ENCODE measurements around the gene SYVN1. TPM values are rescaled to one million over a fixed set of nuclear protein-coding genes. Genes with fewer than 3 reads are reported as not detected.

The SYVN1 gene
- total and polyA plus RNA-seq, 12 donors = 22.2 to 34.0 (median 26.1) TPM

DNA sequence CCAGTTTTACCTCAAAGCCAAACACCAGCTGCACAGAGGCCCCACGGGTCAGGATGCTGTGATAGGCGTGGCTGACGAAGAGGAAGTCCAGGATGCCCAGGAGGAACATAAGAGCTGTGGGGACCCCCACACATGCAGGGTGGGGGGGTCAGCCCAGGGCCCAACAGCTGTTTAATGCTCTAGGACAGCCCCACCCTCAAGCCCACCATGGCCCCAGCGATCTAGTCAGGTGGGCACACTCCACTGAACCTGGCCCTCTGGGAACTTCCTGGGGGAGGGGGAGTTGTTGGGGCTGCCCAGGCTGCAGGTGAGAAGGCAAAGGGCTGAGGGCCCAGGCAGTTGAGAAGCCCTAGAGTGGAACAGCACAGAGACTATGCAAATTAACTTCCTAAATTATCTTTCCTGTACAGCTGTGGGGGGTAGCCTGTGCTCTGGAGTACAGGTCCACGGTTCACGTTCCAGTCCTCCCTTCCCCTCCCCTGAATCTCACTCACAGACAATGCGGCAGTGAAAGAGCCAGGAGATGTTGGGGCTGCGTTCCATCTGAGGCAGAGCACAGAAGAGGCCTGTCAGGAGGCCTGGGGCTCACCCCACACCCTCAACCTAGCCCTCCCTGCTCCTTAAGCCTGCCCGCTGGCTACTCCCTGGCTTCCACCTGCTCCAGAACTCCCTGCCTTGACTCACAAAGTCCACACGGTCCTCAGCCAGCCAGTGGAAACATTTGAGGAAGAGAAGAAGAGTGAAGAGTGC lies 1.9 kb downstream of the SYVN1 start:
- peak overlapping the region in 5 of 10 donors; percentile 75 to 98 (median 94) for H3K4me3 ChIP-seq
- intact Hi-C loops (cut with DNase I) = loop anchor here in 2 of 10 donors (10.0 kb wide), 1 partner anchor 122 kb away; no protein-coding TSS in a partner anchor
- no peaks in the 10 kb centered on the region for H3K27me3 ChIP-seq
- H3K4me1 ChIP-seq = peaks cover 12 to 36% (median 27%) of the 10 kb centered on the region in 9 donors
- 72 to 74% methylated on average over 10 of the region's 10 CpGs for WGBS, 2 donors
- TF ChIP-seq, protein P1, sequence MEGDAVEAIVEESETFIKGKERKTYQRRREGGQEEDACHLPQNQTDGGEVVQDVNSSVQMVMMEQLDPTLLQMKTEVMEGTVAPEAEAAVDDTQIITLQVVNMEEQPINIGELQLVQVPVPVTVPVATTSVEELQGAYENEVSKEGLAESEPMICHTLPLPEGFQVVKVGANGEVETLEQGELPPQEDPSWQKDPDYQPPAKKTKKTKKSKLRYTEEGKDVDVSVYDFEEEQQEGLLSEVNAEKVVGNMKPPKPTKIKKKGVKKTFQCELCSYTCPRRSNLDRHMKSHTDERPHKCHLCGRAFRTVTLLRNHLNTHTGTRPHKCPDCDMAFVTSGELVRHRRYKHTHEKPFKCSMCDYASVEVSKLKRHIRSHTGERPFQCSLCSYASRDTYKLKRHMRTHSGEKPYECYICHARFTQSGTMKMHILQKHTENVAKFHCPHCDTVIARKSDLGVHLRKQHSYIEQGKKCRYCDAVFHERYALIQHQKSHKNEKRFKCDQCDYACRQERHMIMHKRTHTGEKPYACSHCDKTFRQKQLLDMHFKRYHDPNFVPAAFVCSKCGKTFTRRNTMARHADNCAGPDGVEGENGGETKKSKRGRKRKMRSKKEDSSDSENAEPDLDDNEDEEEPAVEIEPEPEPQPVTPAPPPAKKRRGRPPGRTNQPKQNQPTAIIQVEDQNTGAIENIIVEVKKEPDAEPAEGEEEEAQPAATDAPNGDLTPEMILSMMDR (IDR thresholded peaks at IDR 0.05) = no peak
- H3K27ac ChIP-seq = peak overlapping the region in 1 of 10 donors; percentile 98
- H3K9me3 ChIP-seq = no peaks in the 10 kb centered on the region
- no peak for ATAC-seq
- peaks cover 7 to 59% (median 46%) of the 10 kb centered on the region in 9 donors for H3K36me3 ChIP-seq
- no peak for DNase-seq

DNA sequence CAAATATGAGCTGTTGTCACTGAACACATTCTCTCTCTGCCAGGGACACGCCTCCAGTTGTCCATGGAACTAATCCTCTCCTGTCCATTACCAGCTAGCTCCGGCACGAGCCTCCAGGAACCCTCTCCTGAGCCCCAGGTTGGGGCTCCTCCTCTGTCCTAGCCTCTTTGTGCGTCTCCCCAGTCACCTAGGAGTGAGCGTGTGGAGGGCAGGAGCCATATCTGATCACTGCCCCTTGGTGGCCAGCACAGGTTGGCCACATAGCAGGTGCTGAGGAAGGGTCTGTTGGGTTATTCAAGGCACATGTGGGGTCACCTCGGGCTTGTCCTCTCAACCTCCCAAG lies 2.5 kb downstream of the SYVN1 start:
- Histone ChIP-seq H3K27ac (no peak overlapping the region), H3K4me1 (peaks cover 12 to 36% (median 27%) of the 10 kb centered on the region in 9 donors), H3K36me3 (peaks cover 7 to 64% (median 50%) of the 10 kb centered on the region in 9 donors), H3K4me3 (no peak overlapping the region), H3K27me3 (no peaks in the 10 kb centered on the region), H3K9me3 (no peaks in the 10 kb centered on the region)
- WGBS, 2 donors = 82 to 84% methylated on average over 6 of the region's 6 CpGs
- intact Hi-C loops (cut with DNase I) = loop anchor here in 2 of 10 donors (10.0 kb wide), 1 partner anchor 123 kb away; no protein-coding TSS in a partner anchor
- DNase-seq = no peak
- TF ChIP-seq, protein P1 (IDR thresholded peaks at IDR 0.05) = no peak
- ATAC-seq = no peak

DNA sequence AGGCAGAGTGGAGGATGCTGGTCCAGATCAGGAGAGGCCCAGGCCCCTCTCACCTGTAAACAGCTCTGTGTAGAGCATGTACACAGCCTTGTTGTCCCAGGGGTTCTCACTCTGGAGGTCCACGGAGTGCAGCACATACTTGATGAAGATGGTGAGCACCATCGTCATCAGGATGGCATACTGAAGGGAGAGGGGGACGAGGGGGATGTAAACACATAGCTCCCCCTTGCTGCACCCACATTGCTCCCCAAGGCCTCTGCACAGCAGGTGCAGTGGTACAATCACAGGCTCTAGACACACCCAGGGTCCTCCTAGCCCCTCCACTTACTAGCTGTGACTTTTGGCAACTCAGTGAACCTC lies 2.9 kb downstream of the SYVN1 start:
- 77 to 78% methylated on average over 3 of the region's 3 CpGs for WGBS, 2 donors
- H3K36me3 ChIP-seq = peaks cover 7 to 69% (median 55%) of the 10 kb centered on the region in 9 donors
- peaks cover 12 to 36% (median 27%) of the 10 kb centered on the region in 9 donors for H3K4me1 ChIP-seq
- H3K9me3 ChIP-seq = no peaks in the 10 kb centered on the region
- ATAC-seq (no peak), DNase-seq (no peak)
- H3K27ac ChIP-seq = no peak overlapping the region
- intact Hi-C loops (cut with DNase I) = loop anchor here in 2 of 10 donors (10.0 kb wide), 1 partner anchor 123 kb away; no protein-coding TSS in a partner anchor
- TF ChIP-seq, protein P1 (IDR thresholded peaks at IDR 0.05) = no peak
- H3K27me3 ChIP-seq = no peaks in the 10 kb centered on the region
- no peak overlapping the region for H3K4me3 ChIP-seq

DNA sequence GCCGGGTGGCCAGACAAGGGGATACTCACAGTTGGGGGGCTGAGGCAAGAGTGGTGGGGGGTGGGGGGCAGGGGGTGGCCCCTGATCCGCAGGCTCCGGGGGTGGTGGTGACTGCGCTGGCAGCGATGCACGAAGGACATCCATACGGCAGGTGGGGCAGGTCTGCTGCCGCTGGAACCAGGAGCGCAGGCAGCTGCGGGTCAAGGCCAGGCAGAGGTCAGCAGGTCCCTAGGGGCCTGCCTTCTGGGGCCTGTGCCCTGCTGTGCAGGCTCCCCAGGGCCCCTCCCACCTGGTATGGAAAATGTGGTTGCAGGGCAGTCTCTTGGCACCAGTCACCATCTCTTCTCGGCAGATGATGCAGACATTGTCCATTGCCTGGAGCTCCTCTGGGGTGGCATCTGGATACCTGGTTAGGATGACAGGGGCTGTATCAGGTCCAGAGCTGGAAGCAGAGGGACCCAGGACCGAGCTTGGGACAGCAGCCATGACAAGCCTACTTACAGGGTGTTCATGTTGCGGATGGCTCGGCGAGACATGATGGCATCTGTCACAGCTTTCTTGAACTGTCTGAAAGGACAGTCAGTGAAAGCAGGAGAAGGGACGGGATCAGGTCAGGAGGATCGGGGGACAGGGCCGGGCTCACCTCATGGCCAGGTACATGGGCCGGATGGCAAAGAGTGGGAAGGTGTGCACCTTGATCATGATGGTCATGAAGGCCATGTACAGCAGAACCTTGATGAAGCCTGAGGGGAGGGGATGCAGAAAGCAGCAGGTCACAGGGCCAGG lies 3.5 kb downstream of the SYVN1 start:
- H3K36me3 ChIP-seq = peaks cover 7 to 75% (median 58%) of the 10 kb centered on the region in 9 donors
- intact Hi-C loops (cut with DNase I) = loop anchor here in 2 of 10 donors (10.0 kb wide), 1 partner anchor 124 kb away; no protein-coding TSS in a partner anchor
- no peak for ATAC-seq
- 80 to 88% methylated on average over 19 of the region's 19 CpGs for WGBS, 2 donors
- H3K9me3 ChIP-seq = no peaks in the 10 kb centered on the region
- DNase-seq = no peak
- no peak overlapping the region for H3K27ac ChIP-seq
- TF ChIP-seq, protein P1 (IDR thresholded peaks at IDR 0.05) = no peak
- no peaks in the 10 kb centered on the region for H3K27me3 ChIP-seq
- H3K4me3 ChIP-seq = no peak overlapping the region
- H3K4me1 ChIP-seq = peaks cover 12 to 33% (median 23%) of the 10 kb centered on the region in 9 donors

All from heart right ventricle (tissue), 16 donors.